OCI-LY1 (cell line): ENCODE results near the gene STK31.
A peak's percentile ranks its signal among the peaks of the same experiment; 100 is the strongest.

ENCODE experiments used
- H2AFZ ChIP-seq: fragments of 200-600 bp; sonication (generic), shearing (Covaris generic); 2 replicates; pipeline ENCODE4 v1.6.0; 2014; ENCODE audit warnings: antibody characterized with exemption, mild to moderate bottlenecking, low read length
- H3F3A ChIP-seq: fragments of 200-600 bp; sonication (generic), shearing (Covaris generic); 2 replicates; pipeline ENCODE4 v1.6.0; 2014; ENCODE audit warnings: mild to moderate bottlenecking, antibody characterized with exemption, low read length, moderate library complexity; ENCODE audit not compliant: insufficient read depth
- H3K27ac ChIP-seq: fragments of 200-600 bp; sonication (generic); 2 replicates; pipeline ENCODE4 v1.5.1; 2014; ENCODE audit warnings: low read length, mixed run types, mild to moderate bottlenecking, low read depth; ENCODE audit not compliant: poor library complexity, severe bottlenecking
- H3K27me3 ChIP-seq: fragments of 200-600 bp; sonication (generic); 2 replicates; pipeline ENCODE4 v1.6.0; 2014; ENCODE audit warnings: antibody characterized with exemption, mild to moderate bottlenecking, low read length, moderate library complexity; ENCODE audit not compliant: insufficient read depth
- H3K36me3 ChIP-seq: fragments of 200-600 bp; sonication (generic); 2 replicates; pipeline ENCODE4 v1.6.1; 2014; ENCODE audit warnings: mild to moderate bottlenecking, antibody characterized with exemption, low read length, moderate library complexity, mixed read lengths; ENCODE audit not compliant: insufficient read depth
- H3K4me1 ChIP-seq: fragments of 200-600 bp; sonication (generic); 2 replicates; pipeline ENCODE4 v1.5.1; 2014; ENCODE audit warnings: mild to moderate bottlenecking, low read length, moderate library complexity; ENCODE audit not compliant: insufficient read depth, severe bottlenecking
- H3K4me2 ChIP-seq: fragments of 200-600 bp; sonication (generic), shearing (Covaris generic); 2 replicates; pipeline ENCODE4 v1.6.1; 2014; ENCODE audit warnings: low read length
- H3K4me3 ChIP-seq: fragments of 200-600 bp; sonication (generic); 2 replicates; pipeline ENCODE4 v1.5.1; 2014; ENCODE audit warnings: low read length, low read depth, mild to moderate bottlenecking, mixed read lengths; ENCODE audit not compliant: poor library complexity, severe bottlenecking
- H3K79me2 ChIP-seq: fragments of 200-600 bp; shearing (Covaris generic); 2 replicates; pipeline ENCODE4 v1.6.1; 2016; ENCODE audit warnings: mixed run types, low read length, mixed read lengths; ENCODE audit not compliant: insufficient read depth
- H3K9ac ChIP-seq: fragments of 200-600 bp; sonication (generic), shearing (Covaris generic); 2 replicates; pipeline ENCODE4 v1.6.1; 2014; ENCODE audit warnings: mild to moderate bottlenecking, low read length, mixed read lengths
- H3K9me2 ChIP-seq: fragments of 200-600 bp; sonication (generic), shearing (Covaris generic); 2 replicates; pipeline ENCODE4 v1.6.1; 2014; ENCODE audit warnings: low read depth, mild to moderate bottlenecking, low read length, mixed read lengths
- H3K9me3 ChIP-seq: fragments of 200-600 bp; shearing (Covaris generic); 2 replicates; pipeline ENCODE4 v1.6.1; 2014; ENCODE audit warnings: low read length, mixed read lengths
- H4K20me1 ChIP-seq: fragments of 200-600 bp; sonication (generic), shearing (Covaris generic); 2 replicates; pipeline ENCODE4 v1.6.0; 2016; ENCODE audit warnings: mild to moderate bottlenecking, low read length; ENCODE audit not compliant: insufficient read depth
- EZH2 ChIP-seq: fragments of 200-600 bp; sonication (generic), shearing (Covaris generic); IDR thresholded peaks from 2 replicates; pipeline ENCODE4 v1.8.0; 2017; ENCODE audit warnings: borderline replicate concordance, mixed run types, mild to moderate bottlenecking, antibody characterized with exemption, low read length, moderate library complexity, mixed read lengths
- TF ChIP-seq, protein P1 (sequence below): fragments of 200-600 bp; sonication (generic), shearing (Covaris generic); IDR thresholded peaks from 2 replicates; pipeline ENCODE4 v1.5.1; 2017; ENCODE audit warnings: mild to moderate bottlenecking, antibody characterized with exemption, low read length, moderate library complexity, mixed read lengths

STK31 gene

GRCh38 chr7:23698822-23699221 lies 11.2 kb upstream of the STK31 start:
- no peak overlapping the region for H3K27ac ChIP-seq
- no peaks in the 10 kb centered on the region for H3K27me3 ChIP-seq
- no peaks in the 10 kb centered on the region for H3K9me2 ChIP-seq
- no peak overlapping the region for H3K4me3 ChIP-seq
- H2AFZ ChIP-seq, result no peak overlapping the region
- no peak overlapping the region for H3K4me2 ChIP-seq
- H3K36me3 ChIP-seq, result peaks cover 37% of the 10 kb centered on the region
- no peaks in the 10 kb centered on the region for H3K4me1 ChIP-seq
- no peak for TF ChIP-seq EZH2
- TF ChIP-seq, protein P1, sequence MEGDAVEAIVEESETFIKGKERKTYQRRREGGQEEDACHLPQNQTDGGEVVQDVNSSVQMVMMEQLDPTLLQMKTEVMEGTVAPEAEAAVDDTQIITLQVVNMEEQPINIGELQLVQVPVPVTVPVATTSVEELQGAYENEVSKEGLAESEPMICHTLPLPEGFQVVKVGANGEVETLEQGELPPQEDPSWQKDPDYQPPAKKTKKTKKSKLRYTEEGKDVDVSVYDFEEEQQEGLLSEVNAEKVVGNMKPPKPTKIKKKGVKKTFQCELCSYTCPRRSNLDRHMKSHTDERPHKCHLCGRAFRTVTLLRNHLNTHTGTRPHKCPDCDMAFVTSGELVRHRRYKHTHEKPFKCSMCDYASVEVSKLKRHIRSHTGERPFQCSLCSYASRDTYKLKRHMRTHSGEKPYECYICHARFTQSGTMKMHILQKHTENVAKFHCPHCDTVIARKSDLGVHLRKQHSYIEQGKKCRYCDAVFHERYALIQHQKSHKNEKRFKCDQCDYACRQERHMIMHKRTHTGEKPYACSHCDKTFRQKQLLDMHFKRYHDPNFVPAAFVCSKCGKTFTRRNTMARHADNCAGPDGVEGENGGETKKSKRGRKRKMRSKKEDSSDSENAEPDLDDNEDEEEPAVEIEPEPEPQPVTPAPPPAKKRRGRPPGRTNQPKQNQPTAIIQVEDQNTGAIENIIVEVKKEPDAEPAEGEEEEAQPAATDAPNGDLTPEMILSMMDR, result no peak
- H3K79me2 ChIP-seq, result no peaks in the 10 kb centered on the region
- no peaks in the 10 kb centered on the region for H3K9me3 ChIP-seq
- H4K20me1 ChIP-seq, result no peaks in the 10 kb centered on the region
- no peak overlapping the region for H3K9ac ChIP-seq
- H3F3A ChIP-seq, result no peaks in the 10 kb centered on the region

DNA sequence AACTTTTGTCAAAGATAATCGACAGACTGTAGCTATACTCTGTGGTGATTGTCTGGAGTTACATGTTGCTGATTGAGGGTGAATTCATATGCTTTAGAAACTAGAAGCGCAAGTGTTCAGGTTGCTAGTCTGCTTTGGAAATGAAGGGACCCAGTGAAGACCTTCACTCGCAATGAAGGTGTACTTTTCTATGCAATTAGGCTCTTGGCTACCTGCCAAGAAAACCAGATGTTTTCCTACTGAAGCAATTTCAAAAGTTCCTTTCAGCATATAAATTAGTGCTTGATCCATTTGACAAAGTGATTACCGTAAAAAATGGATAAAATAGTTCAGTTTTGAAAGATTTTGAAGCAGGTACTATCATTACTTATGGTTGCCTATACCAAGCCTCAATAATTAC lies 10.0 kb upstream of the STK31 start:
- Histone ChIP-seq H3K9me2 (no peaks in the 10 kb centered on the region), H3K36me3 (peaks cover 37% of the 10 kb centered on the region), H2AFZ (no peak overlapping the region), H3K9me3 (no peaks in the 10 kb centered on the region), H3K4me1 (no peaks in the 10 kb centered on the region), H3K9ac (no peak overlapping the region), H3K27ac (no peak overlapping the region), H3K4me3 (no peak overlapping the region), H3K27me3 (no peaks in the 10 kb centered on the region), H4K20me1 (no peaks in the 10 kb centered on the region), H3F3A (no peaks in the 10 kb centered on the region), H3K4me2 (no peak overlapping the region), H3K79me2 (no peaks in the 10 kb centered on the region)
- TF ChIP-seq, protein P1, result no peak
- no peak for TF ChIP-seq EZH2

DNA sequence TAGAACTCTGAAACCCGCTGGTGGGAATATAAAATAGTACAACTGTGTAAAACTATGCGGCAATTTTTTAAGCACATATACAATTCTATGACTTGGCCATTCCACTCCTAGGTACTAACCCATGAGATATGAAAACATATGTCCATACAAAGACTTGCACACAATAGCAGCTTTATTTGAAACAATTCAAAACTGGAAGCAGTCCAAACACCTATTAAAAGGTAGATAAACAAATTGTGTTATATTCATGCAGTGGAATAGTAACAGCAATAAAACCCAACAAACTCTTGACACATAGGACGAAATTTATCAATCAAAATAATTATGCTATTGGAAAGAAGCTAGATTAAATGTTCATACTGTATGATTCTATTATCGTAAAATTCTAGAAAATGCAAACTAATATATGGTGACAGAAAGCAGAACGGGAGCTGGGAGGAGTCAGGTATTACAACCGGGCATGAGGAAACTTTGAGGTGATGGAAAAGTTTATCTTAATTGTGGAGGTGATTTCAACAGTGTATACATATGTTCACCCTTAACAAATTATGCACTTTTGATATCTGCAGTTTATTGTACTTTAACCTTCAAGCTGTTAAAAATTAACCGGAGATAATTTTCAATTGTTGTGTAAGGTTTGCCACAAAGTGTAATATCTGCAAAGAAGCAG lies 803 bp upstream of the STK31 start:
- no peak for TF ChIP-seq EZH2
- TF ChIP-seq, protein P1, result no peak
- Histone ChIP-seq H2AFZ (peak overlapping the region; percentile 36; the same call in 1 of the 2 replicates), H3K9me3 (peaks cover 5% of the 10 kb centered on the region; the same call in 1 of the 2 replicates), H3K9ac (no peak overlapping the region), H3F3A (no peaks in the 10 kb centered on the region), H3K27me3 (no peaks in the 10 kb centered on the region; the same call in 1 of the 2 replicates), H3K27ac (no peak overlapping the region), H3K9me2 (no peaks in the 10 kb centered on the region), H3K4me3 (no peak overlapping the region), H4K20me1 (no peaks in the 10 kb centered on the region), H3K79me2 (no peaks in the 10 kb centered on the region), H3K4me2 (no peak overlapping the region), H3K4me1 (no peaks in the 10 kb centered on the region), H3K36me3 (peaks cover 15% of the 10 kb centered on the region)
